WERI-Rb-1 (cell line): ENCODE results near the gene ZNF630.

Source experiments
- DNase-seq: peaks from one replicate; pipeline ENCODE4 v3.0.0-alpha.2; 2020
- H3K27ac ChIP-seq: fragments of 250-450 bp; sonication (Bioruptor Pico); 2 replicates; pipeline ENCODE4 v1.5.1; 2020; ENCODE audit warnings: mild to moderate bottlenecking, moderate library complexity
- H3K27me3 ChIP-seq: fragments of 250-450 bp; sonication (Bioruptor Pico); 2 replicates; pipeline ENCODE4 v1.5.1; 2021; ENCODE audit warnings: mild to moderate bottlenecking, low read depth, moderate library complexity; ENCODE audit not compliant: insufficient read depth, severe bottlenecking
- H3K36me3 ChIP-seq: fragments of 250-450 bp; sonication (Bioruptor Pico); 2 replicates; pipeline ENCODE4 v1.5.1; 2020; ENCODE audit warnings: mild to moderate bottlenecking, moderate library complexity
- H3K4me3 ChIP-seq: 2 replicates; pipeline ENCODE4 v1.5.1; 2011; ENCODE audit warnings: low read depth, mild to moderate bottlenecking, control low read depth, low read length
- H3K9me3 ChIP-seq: fragments of 250-450 bp; sonication (Bioruptor Pico); 2 replicates; pipeline ENCODE4 v1.5.1; 2021; ENCODE audit warnings: mild to moderate bottlenecking, moderate library complexity; ENCODE audit not compliant: severe bottlenecking
- TF ChIP-seq, protein P1 (sequence below): IDR thresholded peaks from 2 replicates; pipeline ENCODE4 v1.5.1; 2011; ENCODE audit warnings: low read depth, mild to moderate bottlenecking, control low read depth, inconsistent platforms, low read length

Gene ZNF630

DNA sequence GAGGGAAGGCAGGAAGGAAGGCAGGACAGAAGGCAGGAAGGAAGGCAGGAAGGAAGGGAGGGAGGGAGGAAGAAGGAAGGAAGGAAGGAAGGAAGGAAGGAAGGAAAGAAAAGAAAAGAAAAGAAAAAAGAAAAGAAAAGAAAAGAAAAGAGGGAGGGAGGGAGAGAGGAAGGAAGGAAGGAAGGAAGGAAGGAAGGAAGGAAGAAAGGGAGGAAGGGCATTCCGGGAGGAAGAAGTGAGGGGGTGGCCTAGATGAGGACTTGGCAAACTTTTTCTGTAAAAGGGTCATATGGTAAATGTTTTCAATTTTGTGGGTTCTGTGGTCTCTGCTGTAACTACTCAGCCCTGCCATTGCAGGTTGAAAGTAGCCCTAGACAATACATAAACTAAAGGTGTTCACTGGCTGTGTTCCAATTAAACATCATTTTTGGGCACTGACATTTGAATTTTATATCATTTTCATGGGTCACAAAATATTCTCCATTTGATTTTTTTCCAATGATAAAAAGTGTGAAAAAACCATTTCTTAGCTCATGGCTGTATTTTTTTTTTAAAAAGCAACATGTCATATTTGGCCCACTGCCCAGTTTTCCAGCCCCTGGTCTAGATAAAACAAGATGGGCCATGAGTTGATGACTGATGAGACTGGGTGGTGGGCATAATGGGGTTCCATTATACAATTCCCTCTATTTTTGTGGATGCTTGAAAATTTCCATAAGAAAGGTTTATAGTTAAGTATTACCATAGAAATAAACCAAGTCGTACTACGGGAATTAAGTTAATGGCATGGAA, 3.1 kb downstream of the ZNF630 start:
- H3K27me3 ChIP-seq: no peaks in the 10 kb centered on the region
- TF ChIP-seq, protein P1, sequence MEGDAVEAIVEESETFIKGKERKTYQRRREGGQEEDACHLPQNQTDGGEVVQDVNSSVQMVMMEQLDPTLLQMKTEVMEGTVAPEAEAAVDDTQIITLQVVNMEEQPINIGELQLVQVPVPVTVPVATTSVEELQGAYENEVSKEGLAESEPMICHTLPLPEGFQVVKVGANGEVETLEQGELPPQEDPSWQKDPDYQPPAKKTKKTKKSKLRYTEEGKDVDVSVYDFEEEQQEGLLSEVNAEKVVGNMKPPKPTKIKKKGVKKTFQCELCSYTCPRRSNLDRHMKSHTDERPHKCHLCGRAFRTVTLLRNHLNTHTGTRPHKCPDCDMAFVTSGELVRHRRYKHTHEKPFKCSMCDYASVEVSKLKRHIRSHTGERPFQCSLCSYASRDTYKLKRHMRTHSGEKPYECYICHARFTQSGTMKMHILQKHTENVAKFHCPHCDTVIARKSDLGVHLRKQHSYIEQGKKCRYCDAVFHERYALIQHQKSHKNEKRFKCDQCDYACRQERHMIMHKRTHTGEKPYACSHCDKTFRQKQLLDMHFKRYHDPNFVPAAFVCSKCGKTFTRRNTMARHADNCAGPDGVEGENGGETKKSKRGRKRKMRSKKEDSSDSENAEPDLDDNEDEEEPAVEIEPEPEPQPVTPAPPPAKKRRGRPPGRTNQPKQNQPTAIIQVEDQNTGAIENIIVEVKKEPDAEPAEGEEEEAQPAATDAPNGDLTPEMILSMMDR: no peak
- no peaks in the 10 kb centered on the region for H3K9me3 ChIP-seq
- H3K36me3 ChIP-seq: peaks cover 4% of the 10 kb centered on the region
- DNase-seq: no peak
- H3K27ac ChIP-seq: no peak overlapping the region
- H3K4me3 ChIP-seq: no peak overlapping the region

- TF ChIP-seq, protein P1: no peak
- peaks cover 26% of the 10 kb centered on the region for H3K36me3 ChIP-seq
- H3K27me3 ChIP-seq: no peaks in the 10 kb centered on the region
- no peaks in the 10 kb centered on the region for H3K9me3 ChIP-seq
- H3K4me3 ChIP-seq: no peak overlapping the region
- H3K27ac ChIP-seq: no peak overlapping the region
- no peak for DNase-seq
Measured at GRCh38 chrX:48064261-48064660, 7.2 kb downstream of the ZNF630 start.

DNA sequence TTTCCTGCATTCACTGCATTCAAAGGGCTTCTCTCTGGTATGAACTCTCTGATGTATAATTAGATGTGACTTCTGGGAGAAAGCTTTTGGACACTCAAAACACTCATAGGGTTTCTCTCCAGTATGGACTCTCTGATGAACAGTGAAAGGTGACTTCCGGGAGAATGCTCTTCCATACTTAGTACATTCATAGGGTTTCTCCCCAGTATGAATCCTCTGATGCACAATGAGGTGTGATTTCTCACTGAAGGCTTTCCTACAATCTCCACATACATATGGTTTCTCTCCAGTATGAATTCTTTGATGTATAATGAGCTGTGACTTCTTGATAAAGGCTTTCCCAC, 12.2 kb downstream of the ZNF630 start:
- no peaks in the 10 kb centered on the region for H3K27me3 ChIP-seq
- H3K4me3 ChIP-seq: no peak overlapping the region
- DNase-seq: no peak
- peaks cover 9% of the 10 kb centered on the region for H3K9me3 ChIP-seq
- TF ChIP-seq, protein P1: no peak
- H3K27ac ChIP-seq: no peak overlapping the region
- H3K36me3 ChIP-seq: peaks cover 25% of the 10 kb centered on the region

- Histone ChIP-seq H3K36me3 (peaks cover 21% of the 10 kb centered on the region), H3K27me3 (no peaks in the 10 kb centered on the region), H3K4me3 (no peak overlapping the region), H3K27ac (no peak overlapping the region), H3K9me3 (peaks cover 9% of the 10 kb centered on the region)
- no peak for DNase-seq
- TF ChIP-seq, protein P1: no peak
Measured at GRCh38 chrX:48058621-48059295, 12.7 kb downstream of the ZNF630 start.

DNA sequence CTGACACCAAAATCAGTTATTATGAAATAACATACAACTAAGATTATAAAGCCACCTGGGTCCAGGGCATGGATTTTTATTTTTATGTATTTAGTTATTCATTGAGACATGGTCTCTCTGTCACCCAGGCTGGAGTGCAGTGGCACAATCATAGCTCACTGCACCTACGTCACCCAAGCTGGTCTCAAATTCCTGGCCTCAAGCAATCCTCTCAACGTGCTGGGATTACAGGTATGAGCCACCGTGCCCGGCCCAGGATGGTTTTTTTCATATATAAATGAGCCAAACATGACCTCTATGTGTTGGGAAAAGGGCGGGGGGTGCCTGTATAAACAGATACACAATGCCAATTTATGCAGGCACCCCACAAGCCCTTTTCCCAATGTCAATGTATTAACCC, 24.6 kb downstream of the ZNF630 start:
- H3K9me3 ChIP-seq: no peaks in the 10 kb centered on the region
- no peak for DNase-seq
- no peak overlapping the region for H3K27ac ChIP-seq
- H3K27me3 ChIP-seq: no peaks in the 10 kb centered on the region
- no peak overlapping the region for H3K4me3 ChIP-seq
- TF ChIP-seq, protein P1: no peak
- H3K36me3 ChIP-seq: no peaks in the 10 kb centered on the region
